GM18508 (cell line): ENCODE data around the gene FBLN5.
"Not testable (repeated sequence)": the region's sequence is repeated elsewhere in the genome, so short reads cannot be mapped to it uniquely, and the experiment has no call there.

Experiments
- ATAC-seq: cut with Tn5 transposase; IDR thresholded peaks from one replicate; pipeline ENCODE4 v1.9.1; 2021; ENCODE audit warnings: moderate number of reproducible peaks; ENCODE audit not compliant: insufficient read depth, unreplicated experiment

The FBLN5 gene

DNA sequence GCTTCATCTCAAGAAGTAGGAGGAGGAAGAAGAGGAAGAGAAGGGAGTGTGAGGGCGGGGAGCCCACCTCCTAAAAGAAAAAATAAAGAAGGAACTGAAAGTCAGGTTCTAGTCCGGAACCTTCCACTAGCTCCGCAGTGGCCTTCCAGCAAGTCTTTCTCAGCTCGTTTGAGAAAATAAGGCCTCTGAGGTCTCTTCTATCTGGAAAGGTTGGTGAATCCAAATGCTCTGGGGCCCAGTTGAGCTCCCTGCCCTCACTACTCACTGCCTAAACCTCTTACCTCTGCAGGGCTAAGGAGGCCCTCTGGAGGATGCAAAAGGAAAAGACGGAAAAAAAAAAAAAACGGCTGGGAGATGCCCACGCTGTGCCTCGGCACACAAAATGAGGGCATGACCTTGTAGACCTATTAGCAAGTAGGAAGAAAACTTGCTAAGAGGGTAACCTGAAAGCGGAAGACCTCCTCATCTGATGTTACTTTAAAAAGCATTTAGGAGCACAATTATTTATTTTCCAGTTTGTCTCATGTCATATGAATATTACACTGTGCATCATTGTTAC lies 35.9 kb downstream of the FBLN5 start:
- no peak for ATAC-seq

DNA sequence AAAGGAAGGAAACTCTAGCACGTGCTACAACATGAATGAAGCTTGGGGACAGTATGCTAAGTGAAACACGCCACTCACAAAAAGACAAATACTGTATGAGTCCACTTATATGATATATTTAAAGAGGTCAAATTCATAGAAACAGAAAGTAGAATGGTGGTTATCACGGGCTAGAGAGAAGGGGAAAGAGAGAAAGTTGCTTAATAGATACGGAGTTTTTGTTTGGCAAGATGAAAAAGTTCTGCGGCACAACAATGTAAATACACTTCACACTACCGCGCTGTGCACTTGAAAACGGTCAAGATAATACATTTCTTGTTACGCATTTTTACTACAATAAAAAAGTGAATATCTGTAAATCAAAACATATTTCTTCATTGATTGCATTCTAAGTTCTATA lies 37.3 kb downstream of the FBLN5 start:
- no peak for ATAC-seq

DNA sequence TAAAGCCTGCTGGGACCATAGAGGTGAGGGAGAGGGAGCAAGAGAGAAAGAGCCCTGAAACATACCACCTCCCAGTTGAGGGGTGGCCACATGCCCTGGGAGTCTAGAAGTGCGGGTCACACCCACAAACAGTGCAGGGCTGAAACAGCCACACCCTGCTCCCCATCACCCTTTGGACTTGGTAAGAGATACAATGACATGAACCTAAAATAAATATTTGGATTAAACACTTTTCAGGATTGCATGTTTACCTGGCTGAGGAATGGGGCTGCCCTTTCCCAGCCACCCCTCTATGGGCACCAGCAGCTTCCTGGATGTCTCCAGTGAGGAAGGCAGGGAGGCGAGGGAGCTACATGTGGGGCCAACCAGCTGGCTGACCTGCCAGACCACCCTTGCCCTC lies 41.1 kb downstream of the FBLN5 start:
- no peak for ATAC-seq

DNA sequence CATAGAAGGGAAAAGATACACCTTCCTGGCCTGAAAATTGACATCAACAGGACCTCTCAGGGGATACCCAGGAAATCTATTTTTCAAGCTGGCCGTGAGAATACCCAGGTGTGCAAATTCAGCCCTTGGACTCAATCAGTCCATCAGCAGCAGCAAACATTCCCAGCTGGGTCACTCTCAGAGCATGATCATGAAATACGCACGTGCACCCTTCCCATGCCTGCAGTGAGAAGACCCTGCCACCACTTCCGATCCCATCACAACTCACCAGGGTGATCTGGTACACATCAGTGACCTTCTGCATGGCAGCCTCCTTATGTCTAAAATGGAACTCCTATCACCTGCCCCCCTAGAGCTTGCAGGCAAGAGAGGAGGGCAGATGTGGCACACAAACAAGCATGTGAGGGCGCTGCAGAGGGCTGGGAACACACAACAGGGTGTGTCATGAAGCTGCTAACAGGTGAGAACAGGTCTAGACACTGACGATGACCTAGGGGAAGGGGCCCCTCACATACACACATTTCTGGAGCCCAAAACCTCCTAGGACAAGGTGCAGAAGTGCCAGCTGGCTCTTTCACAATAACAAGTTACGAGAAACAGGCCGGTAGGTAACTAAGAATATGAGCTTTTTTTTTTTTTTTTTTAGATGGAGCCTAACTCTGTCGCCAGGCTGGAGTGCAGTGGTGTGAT lies 42.4 kb downstream of the FBLN5 start:
- ATAC-seq: no peak

DNA sequence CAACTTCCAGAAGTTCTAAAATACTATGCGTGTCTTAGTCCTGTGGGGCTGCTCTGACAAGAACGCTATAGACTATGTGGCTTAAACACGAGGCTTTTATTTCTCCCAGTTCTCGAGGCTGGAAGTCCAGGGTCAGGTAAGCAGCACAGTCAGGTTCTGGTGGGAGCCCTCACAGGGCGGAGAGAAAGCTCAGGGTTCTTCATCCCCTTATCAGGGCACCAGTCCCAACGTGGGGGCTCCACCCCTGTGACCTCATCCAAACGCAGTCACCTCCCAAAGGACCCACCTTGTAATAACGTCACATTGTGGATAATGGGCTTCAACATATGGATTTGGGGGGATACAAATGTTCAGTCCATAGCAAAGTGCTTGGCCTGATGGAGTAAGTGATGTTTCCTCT lies 43.0 kb downstream of the FBLN5 start:
- no peak for ATAC-seq

DNA sequence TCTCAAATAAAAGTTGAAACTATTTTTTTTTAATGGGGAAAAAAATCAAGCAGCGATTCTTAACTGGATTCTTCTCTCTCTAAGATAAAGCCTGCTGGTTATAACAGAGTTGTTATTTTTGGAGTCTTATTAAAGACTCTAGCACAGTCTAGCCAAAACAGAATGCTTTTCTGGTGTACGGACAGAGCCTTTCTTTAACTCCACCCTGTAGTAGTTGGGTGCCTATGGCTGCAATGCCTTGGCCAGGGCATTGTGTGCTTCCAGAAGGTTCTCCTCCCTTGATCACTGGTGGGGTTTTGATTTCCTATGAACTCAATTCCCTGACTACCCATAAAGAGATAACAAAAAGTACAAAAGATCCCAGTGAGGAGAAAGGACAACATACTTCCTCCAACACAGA lies 44.4 kb downstream of the FBLN5 start:
- ATAC-seq: no peak

DNA sequence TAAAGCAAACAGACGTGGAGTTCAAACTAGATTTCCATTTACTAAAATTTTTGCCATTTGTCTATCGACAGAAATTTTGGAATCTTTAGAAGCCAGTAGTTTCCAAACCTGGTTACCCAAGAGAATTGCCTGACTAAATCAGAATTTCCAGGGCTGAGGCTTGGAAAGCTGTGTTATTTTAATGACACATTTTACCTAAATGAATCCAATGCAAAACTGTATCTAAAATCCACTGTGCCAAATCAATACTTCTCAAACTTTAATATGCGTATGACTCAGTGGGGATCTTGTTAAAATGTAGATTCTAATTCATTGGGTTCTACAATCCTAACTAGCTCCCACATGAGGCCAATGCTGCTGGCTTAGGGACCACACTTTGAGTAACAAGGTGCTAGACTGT lies 45.2 kb downstream of the FBLN5 start:
- no peak for ATAC-seq

DNA sequence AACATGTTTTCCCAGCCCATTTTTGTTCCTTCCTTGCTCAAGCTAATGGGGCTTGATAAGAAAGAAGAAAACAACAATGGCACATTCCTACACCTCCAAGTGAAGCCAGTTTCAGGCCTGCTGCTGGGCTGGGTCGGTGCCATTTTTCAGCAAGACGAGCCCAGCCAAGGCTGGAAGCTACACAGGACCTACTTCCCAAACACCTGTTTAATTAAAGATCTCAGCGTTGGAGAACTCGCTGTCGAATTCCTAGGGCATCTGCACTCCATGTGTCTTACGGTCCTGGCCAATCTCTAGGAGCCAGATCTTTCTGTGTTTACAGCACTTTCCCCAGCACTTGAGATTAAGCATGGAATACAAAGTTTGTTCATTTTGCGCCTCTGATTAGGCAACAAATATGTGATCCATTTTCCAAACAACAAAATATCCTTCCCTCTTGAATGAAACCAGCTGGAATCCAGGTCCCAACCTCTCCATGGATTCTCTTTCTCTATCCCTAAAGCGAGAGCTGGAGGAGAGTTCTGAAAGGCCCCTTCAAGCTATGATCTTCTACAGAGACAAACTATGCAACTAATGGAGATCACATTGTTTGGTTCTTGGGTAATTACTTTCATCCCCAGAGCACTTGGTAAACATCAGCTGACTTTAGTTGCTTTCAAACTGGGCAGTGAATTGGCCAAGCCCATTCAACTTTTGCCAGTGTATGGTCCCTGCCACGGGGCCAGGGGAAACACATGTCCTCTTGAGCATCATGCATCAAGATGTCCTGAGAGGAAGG lies 45.9 kb downstream of the FBLN5 start:
- ATAC-seq: no peak

DNA sequence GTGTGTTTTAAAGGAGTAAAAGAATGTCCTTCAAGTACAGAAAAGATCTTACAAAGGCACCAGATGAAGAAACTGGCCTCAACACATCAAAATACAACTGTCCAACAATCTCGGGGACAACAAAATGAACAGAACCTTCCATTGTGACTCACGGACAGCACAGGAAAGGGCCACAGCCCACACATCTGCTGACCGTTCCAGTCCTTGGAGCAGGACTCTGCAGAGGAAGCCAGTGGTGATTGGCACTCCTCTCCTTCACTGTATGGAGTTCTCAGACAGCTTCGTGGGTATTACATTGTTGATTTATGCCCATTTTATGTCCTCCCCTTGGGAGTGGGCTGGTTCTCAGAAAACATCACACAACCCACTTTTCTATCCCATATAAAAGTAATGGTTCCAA lies 47.7 kb downstream of the FBLN5 start:
- ATAC-seq: no peak

DNA sequence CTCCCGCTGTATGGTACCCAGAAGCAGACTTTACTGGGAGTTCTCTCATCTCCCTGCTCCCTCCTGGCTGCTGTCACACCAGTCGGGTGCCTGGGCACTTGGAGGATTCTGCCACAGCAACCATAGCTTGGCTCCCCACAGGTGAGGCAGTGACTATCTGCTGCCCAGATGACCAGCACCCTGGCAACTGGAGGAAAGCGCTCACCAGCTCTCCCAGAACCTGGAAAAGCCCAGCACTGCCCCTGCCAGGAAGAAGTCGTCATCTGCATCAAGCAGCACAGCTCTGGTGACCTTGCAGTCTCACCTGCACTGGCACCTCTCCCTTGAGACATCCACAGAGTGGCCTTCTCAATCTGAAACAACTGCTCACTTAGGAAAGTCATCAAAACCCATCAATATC lies 48.3 kb downstream of the FBLN5 start:
- ATAC-seq: no peak

DNA sequence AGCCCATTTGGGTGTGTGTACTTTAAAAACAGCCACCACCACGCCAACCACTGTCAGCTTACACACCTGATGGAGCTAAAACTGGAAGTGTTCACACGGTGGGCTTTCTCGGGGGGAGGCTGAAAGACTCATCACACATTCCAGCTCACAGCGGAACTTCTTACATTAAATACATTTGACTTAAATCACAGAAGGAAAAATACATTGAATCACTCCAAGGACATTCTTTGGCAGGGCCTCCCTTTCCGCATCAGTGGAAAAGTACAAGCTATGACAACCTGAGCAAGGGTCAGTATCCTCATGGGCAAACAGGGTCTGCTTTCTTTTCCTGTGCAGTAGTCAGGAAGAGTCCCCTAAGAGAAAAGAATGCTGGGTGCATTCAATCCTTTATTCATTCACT lies 49.1 kb downstream of the FBLN5 start:
- ATAC-seq: no peak

DNA sequence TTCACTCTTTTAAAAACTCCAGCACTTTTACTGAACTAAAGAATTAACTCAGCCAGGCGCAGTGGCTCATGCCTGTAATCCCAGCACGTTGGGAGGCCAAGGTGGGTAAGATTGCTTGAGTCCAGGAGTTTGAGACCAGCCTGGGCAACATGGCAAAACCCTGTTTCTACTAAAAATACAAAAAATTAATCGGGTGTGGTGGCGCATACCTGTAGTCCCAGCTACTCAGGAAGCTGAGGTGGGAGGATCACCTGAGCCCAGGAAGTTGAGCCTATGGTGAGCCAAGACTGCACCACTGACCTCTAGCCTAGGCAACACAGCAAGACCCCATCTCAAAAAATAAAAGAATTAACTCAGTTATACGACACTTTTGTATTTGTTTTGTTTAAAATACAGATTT lies 49.8 kb downstream of the FBLN5 start:
- ATAC-seq: not testable (repeated sequence)

DNA sequence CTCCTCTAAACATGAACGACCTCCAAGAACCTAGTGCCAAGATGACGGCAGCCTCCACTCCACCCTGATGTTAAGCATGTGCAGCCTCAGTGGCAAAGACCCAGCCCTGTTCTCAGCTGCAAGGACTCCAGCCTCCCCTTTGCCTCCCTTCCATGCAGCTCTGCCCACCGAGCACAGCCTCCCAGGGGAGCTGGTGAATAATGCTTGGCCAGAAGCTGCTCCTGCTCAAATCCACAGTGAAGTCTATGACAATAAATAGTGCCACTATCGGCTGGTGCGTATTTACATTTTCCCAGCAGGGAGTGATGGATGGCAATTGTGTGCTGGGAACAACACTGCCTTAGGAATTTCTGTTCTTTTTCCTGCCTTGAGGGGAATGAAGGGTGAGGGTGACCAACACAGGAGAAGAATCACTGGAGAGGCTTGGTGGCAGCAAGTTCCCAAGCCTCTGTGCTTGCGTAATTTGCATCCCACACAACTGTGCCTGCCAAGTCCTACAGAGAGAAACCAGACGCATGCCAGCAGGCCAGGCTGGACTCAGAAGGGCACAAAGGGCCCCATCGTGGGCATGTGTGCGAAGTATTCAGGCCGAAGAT lies 50.3 kb downstream of the FBLN5 start:
- no peak for ATAC-seq

DNA sequence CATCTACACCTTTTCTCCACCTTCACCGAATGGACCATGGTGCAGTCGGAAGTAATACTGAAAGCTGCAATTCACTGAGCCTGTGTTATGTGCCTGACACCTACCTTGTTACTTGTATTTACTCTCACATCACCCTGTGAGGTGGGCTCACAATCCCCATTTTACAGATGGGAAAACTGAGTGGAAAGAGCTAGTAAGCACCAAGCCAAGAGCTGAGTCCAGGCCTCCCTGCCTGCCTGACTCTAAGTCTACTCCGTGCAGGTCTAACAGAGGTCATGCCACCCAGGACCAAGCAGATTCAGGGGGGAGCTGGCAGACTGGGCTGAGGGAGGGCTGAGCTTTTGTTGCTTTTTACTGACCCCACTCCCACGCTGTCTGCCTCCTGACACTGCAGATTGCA lies 51.1 kb downstream of the FBLN5 start:
- no peak for ATAC-seq

DNA sequence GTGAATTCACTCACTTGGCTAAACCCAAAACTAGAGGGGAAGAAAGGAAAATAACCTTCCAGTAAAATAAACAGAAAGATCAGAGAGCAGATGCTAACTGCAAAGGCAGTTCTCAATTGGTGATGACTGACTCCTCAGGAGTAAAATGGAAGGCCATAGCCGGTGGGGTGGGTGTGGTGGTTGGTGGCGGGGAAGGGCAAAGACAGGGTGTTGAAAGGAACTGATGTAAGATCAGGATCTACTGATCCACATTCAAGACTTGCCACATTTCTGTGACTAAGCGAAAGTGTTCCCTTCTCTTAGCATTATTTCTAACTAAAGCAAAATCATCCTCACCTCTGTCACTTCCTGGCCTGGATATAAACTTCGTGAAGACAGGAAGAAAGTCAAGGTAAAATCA lies 53.8 kb downstream of the FBLN5 start:
- no peak for ATAC-seq

DNA sequence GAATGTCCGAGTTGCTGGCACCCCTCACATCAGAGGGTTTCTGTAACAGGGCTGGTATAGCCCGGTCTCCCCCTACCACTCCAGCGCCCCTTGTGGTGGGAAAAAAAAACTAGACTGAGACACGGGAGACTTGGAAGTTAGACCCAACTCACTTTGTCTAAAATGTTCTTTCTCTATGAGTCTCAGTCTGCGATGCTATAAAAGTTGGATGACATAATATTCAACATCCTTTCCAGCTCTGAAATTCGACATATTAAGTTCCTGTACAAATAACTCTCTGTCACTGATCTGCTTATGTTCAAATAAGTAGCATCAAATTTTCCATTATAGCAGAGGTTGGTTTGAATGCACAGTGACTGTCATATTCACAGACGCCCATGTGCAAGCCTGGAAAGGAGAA lies 54.5 kb downstream of the FBLN5 start:
- no peak for ATAC-seq

DNA sequence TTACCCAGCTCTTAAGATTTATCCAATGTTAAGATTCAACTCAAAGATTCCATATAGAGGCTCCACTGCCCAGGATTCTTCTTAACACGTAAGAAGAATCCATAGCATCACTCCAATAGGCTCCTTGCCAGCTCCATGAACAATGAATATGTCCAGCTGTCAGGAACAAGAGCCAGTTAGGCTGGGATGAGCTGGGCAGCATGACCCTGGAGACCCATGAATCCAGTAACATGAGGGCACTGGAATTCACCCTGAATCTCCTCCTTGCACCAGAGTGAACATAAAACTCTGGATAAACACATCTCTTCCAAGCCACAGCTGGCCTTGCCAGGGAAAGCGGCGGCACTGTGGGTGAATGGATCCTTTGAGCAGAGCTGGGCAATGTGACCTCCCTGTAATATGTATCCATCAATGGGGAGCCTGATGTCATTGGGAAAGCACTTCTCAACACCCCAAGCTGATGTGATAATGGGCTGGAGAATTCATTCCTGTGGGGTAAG lies 55.7 kb downstream of the FBLN5 start:
- no peak for ATAC-seq

DNA sequence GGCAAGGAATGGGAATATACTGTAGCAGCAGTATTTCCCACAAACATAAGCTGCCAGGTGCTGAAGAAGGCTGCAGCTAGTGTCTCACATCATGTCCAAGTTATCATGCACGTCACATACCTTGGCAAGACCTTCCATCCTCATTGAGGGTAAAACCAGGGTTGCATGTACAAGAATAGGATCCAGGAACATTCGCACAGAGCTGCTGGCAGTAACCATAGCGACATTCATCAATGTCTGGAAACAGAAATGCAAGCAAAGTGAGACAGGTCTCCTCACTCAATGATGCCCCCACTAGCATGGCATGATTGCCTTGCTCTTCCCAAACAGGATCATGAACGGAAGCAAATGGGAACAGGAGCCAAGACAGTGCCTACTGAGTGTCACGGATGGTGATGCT lies 56.4 kb downstream of the FBLN5 start:
- ATAC-seq: no peak

DNA sequence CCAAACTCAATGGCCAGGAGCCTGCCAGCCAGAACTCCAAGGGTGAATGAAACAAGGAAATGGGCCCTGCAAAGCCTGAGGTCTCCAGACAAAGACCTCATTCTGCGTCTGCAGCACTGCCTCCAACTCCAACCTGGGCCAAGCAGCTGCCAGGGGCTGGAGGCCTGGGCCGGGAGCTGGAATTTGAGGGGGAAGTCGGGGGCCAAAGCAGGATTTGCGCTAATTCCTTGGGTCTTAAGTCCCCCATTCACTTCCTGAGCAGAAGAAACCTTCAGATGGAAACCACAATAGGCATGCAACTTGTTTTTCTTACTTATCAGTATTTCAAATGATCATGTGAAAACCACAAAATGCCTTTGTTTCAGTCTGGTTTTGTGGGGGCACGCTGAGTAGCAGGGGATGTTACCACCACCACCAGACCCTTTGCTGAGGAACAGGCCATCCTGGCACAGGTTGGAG lies 57.2 kb downstream of the FBLN5 start:
- ATAC-seq: no peak

DNA sequence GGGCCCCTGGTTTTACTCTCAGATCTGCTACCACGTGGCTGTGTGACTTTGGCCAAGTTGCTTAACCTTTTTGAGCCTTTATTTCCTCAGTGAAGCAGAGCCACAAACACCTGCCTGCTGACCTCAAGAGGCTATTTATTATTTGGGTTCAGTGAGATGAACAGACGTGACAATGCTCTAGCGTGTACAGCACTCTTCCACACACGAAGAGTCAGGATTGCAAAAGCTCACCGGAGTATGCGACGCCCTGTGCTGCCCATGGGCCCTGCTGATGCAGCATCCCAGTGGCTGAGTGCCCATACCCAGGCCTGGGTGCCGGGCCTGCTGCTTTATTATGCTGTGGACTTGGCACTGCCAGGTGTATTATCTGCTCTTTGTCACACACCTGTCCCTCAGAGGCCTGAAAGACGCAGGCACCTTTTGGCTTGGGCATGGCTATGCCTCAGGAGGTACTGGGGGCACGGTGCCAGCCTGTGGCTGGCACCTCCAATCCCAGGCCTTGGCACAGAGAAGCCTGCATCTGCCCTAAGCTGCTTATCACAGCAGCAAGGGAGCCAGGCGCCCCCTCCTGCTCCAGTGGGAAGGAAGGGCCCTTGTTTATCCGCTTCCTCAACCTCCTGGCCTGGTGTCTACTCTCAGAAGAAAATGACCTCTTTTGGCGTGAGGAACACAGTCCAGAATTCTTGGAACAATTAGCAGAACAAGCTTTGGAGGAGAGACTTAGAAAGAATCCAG lies 57.9 kb downstream of the FBLN5 start:
- no peak for ATAC-seq
